Stimulated activated CD4-positive, alpha-beta T cell treated with anti-CD3 and anti-CD28 coated beads, Interleukin-1b, Interleukin-23, amount 100 ng/mL, for 48 hours (primary cell): ENCODE results near the gene MED27.

Source experiments
- DNase-seq: peaks from one replicate; pipeline ENCODE4 v3.0.0-alpha.2; 2020

The MED27 gene

DNA sequence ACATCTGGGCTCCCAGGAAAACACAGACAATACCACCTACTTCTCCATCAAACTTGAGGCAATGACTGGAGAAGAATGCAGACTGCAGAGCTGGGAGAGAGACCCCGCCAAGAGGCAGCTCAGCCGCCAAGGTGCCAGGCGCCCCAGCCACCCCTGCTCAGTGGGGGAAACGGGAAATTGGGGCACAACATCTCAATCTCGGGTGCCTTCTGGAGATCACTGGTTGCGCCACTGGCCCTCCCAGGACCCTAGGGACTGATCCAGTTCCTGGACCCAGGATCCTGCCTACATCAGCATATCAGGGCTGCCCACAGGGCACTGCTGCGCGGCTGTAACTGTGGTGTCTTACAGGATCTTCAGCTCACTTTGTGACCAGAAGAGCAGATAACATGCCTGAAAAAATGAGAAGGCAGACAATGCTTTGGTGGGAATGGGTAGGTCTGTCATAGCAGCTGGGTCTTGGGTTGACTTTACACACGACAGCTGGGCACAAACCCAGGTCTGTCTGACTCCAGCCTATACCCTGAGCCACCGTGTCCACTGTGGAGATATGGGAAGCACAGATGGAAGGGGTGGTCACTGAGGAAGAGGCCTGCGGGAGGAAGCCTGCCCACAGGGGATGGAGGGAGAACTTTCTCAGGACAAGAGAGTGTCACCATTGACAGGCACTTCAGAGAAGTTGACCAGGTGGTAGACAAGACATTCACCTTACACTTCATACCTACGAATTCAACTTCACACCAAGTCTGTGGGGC lies 204.6 kb downstream of the MED27 start:
- DNase-seq: no peak

DNA sequence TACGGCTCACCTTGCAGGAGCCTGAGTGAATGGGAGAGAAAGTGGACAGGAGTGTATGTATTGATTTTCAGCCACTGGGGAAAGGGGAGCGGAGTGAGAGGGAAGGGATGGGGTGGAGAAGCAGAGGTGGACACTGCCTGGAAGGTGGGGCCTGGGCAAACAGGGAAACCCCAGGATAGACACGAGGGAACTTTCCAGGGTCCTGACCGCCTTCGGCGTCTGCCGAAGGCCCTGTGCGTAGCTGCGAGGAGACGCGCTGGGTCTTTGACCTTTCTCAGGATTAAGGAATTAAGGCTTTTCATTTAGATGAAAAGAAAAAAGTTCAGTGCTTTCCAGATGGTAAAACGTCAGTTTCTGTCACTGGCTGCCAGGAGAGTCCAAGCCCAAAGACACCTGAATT lies 205.2 kb downstream of the MED27 start:
- no peak for DNase-seq

DNA sequence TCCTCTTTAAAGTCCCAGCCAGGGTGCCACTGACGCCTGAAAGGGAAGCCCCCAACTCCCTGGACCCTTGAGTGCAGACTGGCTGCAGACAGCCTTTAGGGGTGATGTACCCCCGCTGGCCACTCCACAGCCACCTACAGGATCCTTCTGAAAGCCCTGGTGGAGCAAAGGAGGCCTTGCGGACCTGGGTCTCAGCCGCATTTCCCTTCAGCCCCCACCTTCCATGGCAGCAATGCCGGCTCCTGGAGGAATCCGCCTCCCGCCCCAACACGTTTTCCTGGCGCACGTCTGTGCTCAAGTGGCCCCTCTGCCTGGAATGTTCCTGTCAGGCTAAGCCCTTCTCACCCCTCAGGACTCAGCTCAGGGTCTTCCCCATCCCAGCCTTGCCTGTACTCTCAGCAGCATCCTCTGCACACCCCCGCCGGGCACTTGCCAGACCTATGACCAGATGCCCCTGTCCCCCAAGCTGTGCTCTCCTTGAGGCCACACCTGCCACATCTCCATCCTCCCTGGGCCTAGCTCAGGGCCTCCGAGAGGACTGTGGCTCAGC lies 205.7 kb downstream of the MED27 start:
- no peak for DNase-seq

DNA sequence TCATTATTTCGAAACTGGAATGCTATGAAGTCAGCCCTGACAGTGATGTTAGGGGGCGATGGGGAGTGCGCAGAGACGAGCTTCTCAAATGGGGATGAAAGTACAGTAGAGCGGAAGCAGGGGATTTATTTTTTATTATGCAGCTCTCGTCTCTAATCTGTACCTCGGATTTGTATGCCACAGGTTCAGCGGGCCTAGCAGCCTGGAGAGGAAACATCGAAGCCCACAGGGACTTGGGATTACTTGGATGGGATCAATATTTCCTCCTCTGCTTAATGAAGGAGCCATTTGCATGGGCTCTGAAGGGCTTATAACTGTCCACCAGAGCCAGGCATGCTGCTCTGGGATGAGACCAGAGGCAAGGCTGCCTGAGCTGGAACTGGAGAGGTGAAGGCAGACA lies 206.3 kb downstream of the MED27 start:
- DNase-seq: no peak

DNA sequence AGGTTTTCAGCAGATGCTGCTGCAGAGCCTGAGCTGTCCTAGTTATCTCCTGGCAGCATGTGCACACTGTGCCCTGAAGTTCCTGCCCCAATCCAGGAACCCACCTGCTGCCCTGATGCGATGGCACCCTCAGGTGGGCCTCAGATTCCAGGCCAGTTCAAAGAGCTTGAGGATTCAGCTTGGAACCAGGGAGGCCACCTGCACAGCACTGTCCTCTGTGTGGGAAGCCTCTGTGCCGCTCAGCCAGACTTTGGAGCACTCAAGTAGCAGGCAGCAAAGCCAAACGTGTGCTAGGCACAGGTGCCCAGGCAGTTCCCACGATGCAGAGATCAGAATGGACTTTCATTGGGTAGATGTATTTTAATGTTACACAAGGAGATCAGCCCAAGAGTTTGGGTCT lies 207.0 kb downstream of the MED27 start:
- DNase-seq: no peak

DNA sequence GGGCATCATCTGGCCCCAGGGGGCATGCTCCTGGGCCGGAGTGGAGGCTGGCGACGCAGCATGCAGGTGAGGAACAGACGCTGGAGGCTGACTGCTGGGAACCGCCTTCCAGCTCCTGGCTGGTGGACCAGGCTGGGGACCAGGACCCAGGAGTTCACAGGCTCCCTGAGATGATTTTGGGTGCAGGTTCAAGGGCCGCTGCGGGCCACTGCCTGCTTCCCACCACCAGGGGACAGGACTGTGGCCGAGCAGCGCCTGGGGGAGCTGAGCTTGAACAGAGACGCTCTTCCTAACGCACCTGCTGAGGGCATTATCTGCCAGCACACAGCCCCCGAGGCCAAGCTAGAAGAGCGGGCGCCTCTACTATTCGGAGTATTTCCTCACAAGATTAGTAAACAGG lies 207.7 kb downstream of the MED27 start:
- no peak for DNase-seq

DNA sequence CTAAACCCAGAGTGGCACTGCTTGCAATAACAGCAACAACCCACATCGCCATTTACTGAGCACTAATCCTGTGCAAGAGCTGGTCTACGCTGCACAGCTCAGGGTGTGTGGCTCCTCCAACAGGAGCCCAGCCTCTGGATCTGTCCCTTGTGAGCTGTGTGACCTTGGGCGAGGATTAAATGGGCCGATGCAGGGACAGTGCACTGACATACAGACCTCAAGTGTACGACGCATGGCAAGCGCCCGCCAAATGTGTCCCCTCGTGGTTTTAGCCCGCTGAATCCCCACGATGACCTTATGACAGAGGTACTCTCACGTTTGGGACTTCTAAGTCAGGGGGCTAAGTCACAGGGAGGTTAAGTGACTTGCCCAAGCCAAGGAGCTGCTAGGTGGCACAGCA lies 209.5 kb downstream of the MED27 start:
- DNase-seq: no peak

DNA sequence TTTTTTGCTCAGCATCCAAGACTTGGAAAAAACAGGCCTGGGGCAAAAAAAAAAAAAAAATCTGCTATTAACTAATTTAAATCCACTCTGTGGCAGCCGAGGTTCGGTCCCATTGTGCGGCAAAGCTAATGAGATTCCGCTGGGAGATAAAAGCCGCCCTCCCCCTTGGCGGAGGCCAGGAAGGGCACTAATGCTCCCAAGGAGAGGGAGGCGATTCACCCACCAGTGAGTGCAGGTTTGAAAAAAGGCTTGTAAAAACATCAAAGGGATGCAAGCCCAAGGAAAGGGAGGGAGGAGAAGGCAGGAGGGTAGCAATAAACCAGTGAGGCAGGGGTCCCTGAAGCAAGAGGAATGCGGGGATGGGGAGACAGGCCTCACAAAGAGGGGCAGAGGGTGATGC lies 210.3 kb downstream of the MED27 start:
- no peak for DNase-seq

DNA sequence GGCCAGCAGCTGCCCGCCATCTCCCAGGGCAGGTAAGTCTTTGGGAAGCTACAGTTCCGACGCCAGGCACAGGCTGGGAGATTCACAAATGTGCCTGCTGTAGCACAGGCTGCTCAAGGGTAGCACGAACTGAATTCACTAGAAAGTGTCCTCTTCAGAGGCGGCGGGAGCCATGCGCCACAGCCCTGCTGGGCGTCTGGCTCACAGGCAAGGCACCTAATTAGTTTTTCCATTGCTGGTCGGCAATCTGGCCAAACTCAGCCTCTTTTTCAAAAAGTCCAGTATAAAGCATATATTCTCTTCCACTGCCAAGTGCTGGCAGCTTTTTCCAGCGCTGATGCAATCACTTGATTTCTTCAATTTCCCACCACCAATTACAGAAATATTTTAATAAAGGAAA lies 210.9 kb downstream of the MED27 start:
- DNase-seq: no peak

DNA sequence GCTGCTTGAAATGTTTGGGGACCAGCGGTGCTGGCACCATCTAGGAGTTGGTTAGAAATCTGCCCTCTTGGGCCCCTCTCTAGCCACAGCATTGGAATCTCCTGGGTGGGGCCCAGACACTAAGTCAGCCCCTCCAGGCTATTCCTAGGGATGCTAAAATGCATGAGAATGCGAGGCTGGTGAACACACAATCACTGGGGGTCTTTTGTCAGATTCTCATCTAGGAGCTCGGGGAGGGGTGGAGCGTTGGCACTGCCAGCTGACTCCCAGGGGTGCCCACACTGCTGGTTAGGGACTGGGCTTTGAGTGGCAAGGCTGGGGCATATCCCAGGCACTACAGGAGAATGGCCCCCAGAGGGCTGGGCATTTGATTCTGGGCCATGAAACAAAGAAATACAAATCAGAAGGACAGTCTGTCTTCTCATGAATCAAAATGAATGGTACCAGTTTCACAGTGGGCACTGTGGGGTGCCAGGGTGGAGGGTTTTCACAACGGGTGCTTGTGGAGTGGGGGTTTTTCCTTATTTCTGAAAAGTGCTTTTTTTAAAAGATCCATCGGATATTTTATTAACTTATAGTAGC lies 212.0 kb downstream of the MED27 start:
- DNase-seq: no peak

DNA sequence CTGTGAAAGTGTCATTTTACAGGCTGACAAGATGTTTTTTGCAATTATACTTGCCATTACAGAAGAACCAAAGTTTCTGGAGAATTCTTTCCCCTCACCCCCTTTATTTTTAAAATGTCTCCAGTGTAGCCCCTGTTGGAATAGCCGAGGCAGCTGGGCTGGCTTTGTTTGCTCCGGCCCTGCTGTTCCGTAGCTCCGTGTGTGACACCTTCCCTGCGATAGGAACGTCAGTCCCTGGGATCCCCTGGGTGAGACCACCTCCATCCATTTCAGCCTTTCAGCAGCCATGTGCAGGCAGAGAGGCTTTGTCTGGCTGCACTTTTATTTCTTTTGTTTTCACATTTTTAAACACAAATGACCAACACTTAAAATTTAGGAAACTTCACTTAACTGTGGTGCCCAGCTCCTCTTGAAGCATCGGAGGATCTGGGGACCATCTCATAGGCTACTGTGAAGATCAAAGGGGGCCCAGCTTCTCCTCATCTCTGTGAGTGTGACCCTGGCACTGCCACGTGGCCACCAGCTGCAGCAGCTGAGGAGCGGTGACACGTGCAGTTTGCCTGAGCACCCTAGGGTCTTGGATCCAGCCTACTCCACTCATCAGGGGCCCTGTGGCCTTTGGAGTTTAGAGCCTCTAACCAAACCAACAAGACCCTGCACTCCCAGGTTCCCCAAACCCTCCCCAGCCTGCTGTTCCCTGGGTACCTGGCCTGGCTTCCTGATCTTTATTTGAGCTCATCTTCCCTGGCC lies 214.0 kb downstream of the MED27 start:
- no peak for DNase-seq

DNA sequence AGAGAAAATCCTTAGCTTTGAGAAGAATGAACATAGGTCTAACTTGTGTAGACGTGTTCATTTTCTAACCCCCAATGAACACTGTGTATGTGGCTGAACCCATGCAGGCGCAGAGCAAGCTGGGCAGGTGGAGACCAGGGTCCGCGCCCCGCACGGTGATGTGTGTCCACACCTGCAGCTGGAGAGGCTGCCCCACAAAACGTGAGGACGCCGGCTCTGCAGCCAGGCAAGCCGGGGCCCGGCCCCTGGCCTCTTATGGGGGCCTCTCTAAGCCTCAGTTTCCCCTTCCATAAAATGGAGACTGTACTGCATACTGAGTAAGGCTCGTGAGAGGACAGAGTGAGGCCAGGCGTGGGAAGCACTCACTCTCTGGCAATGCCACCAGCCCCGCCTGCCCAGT lies 215.1 kb downstream of the MED27 start:
- no peak for DNase-seq

DNA sequence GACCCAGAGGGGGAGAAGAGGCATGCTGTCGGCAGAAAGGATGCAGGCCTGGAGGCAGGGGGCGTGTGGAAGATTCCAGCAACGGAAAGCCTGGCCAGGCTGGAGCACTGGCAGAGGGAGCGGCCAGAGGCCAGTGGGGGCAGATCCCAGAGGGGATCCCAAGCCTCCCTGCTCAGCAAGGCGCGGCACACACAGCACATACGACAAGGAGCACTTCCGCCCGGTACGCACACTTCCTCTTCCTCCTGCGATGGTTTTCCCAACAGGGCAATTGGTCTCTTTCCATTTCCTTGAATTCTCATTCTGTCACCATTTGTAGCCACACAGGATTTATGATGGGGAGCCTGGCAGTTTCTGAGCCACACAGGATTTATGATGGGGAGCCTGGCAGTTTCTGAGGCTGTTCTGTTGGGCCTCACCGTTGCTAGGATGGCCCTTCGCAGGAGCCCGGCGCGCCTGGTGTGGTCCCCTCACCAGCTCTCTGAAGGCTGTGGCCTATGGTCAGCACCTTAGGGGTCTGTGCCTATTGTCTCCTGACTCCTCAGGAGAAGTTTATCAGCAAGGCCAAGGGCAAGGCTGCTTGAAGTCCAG lies 216.3 kb downstream of the MED27 start:
- DNase-seq: no peak

DNA sequence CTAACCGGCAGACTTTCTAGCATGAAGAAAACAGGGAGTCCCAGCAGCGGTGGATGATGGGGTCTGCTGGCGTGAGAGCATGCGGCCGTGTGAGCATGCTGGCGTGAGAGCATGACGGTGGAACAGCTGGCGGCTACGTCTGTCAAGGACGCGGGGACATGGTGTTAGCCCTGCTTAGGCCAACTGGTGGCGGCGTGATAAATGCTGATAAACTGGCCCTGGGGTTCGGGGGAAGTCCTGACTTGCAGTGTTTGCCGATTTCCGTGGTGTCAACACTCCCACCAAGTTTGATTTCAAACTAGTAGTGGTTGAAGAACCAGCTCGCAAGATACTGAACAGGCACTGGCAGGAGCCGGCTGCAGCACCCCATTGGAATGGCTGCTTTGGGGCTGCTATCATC lies 217.4 kb downstream of the MED27 start:
- DNase-seq: no peak

DNA sequence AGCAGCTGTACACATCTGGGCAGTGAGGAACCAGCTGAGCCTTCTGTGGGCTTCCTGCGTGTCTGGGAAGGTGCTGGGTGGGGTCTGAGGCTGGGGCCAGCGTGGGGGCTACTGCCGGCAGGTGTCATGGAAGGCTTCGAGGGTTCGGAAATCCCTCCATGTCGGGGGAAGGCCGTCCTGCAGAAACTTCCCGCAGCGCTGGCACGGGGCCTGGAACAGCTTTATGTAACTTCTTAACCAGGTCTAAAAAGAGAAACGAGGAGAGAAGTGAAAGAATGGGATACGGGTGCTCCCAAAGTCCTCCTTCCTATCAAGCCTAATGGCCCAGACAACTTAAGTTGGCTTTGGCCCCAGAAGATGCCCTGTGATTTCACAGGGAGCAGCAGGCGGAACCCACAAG lies 219.2 kb downstream of the MED27 start:
- no peak for DNase-seq

DNA sequence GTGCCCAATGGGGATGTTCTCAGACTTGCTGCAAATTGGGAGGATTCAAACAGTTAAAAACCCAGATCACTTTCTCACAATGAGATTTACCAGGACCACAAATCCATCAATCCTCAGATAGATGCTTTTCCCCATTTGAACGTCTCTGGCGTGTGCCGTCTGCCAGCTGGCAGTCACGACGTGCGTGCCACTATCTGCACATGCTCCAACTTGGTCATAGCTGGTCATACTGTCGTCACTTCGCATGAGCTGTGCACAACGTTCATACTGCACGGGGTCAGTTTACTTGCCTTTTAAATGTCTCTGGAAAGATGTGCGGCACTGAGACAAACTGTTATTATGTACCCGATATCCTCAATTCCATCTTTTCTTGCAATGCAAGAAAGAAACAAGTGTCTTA lies 221.5 kb downstream of the MED27 start:
- DNase-seq: no peak

DNA sequence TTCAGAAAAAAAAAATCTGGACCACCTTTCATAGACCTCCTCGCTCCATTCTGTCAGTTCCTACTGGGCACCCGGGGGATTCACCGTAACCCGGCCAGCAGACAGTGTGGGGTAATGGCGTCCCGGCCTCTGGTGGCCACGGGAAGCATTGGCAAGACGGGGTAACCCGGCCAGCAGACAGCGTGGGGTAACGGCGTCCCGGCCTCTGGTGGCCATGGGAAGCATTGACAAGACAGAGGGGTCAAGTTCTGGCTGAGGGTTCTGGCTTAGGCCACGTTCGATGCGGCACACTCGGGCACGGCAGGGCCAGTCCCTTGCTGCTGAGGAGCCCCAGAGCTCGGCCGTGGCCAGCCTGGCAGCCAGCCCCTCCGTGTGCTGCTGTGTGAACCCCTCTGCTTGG lies 223.6 kb downstream of the MED27 start:
- DNase-seq: no peak

DNA sequence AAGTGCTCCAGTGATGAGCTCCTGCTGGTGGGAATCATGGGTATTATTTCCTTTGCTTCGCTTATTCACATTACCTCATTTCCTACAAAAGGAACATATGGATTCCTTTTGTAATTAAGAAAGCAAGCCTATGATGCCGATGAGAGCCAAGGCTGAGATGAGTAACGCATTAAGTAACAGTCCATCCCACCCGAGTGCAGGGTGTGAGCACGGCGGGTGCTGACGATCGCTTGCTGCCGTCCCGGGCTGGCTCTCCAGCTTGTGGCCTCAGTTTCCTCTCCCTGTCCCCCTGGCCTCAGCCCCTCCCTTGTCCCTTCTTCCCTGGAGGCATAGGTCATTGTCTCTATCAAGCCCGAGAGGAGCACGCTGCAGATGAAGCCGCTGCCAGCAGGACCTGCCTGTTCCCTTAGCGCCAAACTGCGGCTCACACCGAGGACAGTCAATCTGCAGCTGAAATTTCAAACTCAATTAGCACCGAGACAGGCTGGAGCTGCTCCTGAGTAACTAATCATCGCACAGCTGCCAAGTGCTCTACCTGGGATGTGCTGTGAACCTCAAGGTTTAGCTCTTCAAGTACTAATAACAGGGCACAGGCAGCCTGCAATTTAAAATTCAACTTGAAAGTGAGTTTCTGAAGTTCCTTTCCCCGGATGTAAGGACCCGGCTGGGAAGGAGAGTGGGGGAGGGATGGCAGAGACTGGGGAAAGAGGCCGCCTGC lies 224.6 kb downstream of the MED27 start:
- DNase-seq: no peak

DNA sequence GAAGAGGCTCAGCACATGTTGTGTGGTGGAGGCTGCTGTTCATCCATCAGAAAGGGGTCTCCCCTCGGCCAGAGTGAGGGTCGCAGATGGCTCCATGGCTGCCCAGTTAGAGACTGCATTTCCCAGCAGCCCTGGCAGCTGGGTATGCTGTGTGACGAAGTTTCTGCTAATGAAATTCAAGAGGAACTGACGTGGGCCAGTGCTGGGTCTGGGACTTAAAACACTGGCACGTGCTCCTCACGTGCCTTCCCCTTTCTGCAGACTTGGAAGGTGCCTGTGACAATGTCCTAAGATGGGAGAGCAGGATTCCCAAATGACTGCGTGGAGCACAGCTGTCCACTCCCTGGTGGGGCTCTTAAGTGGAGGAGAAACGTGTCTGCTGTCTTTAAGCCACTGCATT lies 225.3 kb downstream of the MED27 start:
- DNase-seq: no peak

DNA sequence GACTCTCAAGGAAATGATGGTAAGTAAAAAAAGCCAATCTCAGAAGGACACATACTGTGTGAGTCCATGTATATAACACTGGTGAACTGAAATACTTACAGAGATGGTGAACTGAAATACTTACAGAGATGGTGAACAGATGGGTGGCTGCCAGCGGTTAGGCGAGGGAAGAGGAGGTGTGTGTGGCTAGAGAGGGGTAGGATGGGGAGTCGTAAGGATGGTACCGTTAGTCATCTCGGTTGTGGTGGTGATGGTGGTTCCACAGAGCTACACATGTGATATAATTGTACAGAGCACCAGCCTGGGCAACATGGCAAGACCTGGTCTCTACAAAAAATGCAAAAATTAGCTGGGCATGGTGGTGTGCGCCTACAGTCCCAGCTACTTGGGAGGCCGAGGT lies 226.2 kb downstream of the MED27 start:
- no peak for DNase-seq

DNA sequence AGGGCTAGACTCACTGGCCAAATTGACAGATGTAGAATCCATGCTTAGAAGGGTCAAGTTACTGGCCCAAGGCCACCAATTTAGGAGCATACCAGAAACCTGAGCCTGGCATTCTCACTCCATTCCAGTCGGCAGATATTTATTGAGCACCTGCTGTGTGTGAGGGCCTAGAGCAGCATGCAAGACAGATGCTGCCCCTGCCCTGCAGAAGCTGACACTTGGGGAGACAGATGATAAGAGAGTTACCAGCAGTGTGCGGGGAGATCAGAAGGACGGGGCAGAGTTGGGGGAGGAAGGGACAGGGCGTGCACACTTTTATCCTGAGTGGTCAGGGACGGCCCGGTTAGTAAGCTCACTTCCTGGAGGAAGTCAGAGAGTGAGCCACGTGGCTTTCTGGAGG lies 228.3 kb downstream of the MED27 start:
- no peak for DNase-seq

DNA sequence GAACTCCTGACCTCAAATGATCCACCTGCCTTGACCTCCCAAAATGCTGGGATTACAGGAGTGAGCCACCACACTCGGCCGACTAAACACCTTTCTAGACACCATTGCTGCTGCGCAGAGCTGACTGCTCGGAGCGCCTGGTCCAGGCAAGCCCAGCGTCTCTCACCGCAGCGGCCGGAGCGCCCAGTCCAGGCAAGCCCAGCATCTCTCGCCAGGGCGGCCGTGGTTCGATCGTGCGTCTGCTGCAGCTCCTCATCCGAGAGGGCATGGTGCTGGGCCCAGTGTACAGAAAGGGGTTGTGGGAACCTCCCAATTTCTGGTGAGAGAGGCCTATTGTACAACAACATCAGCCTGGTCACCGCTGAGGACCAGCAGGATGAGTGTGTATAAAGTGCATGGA lies 230.3 kb downstream of the MED27 start:
- no peak for DNase-seq

DNA sequence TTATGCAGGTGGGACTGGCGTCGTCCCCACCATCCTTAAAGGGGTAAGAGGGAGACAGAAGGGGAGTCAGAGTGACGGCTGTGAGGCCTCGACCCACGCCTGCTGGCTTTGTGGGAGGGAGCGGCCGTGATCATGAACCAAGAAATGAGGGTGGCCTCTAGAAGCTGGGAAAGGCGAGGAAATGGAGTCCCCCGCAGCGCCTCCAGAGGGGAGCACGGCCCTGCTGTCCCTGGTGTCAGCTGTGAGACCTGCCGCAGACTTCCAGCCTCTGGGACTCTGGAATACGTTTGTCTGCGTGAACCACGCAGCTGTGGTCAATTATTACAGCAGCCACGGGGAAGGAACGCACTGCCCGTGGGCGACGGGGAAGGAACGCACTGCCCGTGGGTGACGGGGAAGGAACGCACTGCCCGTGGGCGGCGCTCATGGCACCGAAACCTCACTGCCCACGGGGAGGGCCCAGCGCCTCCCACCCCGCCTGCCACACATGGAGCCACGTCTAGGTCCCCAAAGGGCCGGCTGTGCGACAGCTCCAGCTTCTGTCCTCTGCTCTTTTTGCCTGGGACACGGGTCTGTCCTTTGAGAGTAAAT lies 231.0 kb downstream of the MED27 start:
- DNase-seq: no peak
